Mammary epithelial cell (primary cell): ENCODE measurements around the gene STK39.

Experiments used
- EZH2 ChIP-seq: IDR thresholded peaks from 2 replicates; pipeline ENCODE4 v1.6.1; 2012; ENCODE audit warnings: low read length, inconsistent platforms, borderline replicate concordance
- TF ChIP-seq, protein P1 (sequence below), 2 donors: IDR thresholded peaks in 1 of 2; conservative IDR thresholded peaks in 1 of 2; 2 replicates each; pipeline ENCODE4 v1.5.1; 2011 to 2012; ENCODE audit warnings: inconsistent platforms in 2 of 2, low read length in 2 of 2, mild to moderate bottlenecking in 2 of 2, control low read depth in 1 of 2, low read depth in 1 of 2; ENCODE audit not compliant: insufficient read depth in 1 of 2; ENCODE audit errors: extremely low read depth in 1 of 2

- TF ChIP-seq, protein P1, sequence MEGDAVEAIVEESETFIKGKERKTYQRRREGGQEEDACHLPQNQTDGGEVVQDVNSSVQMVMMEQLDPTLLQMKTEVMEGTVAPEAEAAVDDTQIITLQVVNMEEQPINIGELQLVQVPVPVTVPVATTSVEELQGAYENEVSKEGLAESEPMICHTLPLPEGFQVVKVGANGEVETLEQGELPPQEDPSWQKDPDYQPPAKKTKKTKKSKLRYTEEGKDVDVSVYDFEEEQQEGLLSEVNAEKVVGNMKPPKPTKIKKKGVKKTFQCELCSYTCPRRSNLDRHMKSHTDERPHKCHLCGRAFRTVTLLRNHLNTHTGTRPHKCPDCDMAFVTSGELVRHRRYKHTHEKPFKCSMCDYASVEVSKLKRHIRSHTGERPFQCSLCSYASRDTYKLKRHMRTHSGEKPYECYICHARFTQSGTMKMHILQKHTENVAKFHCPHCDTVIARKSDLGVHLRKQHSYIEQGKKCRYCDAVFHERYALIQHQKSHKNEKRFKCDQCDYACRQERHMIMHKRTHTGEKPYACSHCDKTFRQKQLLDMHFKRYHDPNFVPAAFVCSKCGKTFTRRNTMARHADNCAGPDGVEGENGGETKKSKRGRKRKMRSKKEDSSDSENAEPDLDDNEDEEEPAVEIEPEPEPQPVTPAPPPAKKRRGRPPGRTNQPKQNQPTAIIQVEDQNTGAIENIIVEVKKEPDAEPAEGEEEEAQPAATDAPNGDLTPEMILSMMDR (conservative IDR thresholded peaks at IDR 0.05 in 1 of 2, IDR thresholded peaks at IDR 0.05 in 1 of 2; ENCODE audit: extremely low read depth in 1 of 2, insufficient read depth in 1 of 2, low read depth in 1 of 2, low read length in 2 of 2): no peak
- TF ChIP-seq EZH2: no peak
These were observed 12.8 kb downstream of the STK39 start for GRCh38 chr2:168234407-168235085.
